Hepatocyte (in vitro differentiated cells): ENCODE results near the gene AUTS2. TPM values are rescaled to one million over a fixed set of nuclear protein-coding genes. Genes with fewer than 3 reads are reported as not detected.

Experiments
- DNase-seq: peaks from one replicate; pipeline ENCODE4 v3.0.0-alpha.2; 2016; ENCODE audit warnings: low spot score
- H2AFZ ChIP-seq: fragments of 200-600 bp; sonication (generic); 2 replicates; pipeline ENCODE4 v1.6.0; 2016; ENCODE audit warnings: antibody characterized with exemption, mild to moderate bottlenecking
- H3K27ac ChIP-seq: fragments of 200-600 bp; sonication (generic); 2 replicates; pipeline ENCODE4 v1.5.1; 2016; ENCODE audit warnings: mild to moderate bottlenecking
- H3K27me3 ChIP-seq: fragments of 200-600 bp; sonication (generic); 2 replicates; pipeline ENCODE4 v1.6.1; 2016
- H3K36me3 ChIP-seq: fragments of 200-600 bp; sonication (generic); replicated peaks from 2 replicates; pipeline ENCODE4 v1.5.1; 2016; ENCODE audit warnings: low read depth; ENCODE audit not compliant: insufficient read depth
- H3K4me1 ChIP-seq: fragments of 200-600 bp; sonication (generic); 2 replicates; pipeline ENCODE4 v1.5.1; 2016; ENCODE audit warnings: mild to moderate bottlenecking, moderate library complexity; ENCODE audit not compliant: insufficient read depth
- H3K4me2 ChIP-seq: fragments of 200-600 bp; sonication (generic); 2 replicates; pipeline ENCODE4 v1.6.0; 2016
- H3K4me3 ChIP-seq: fragments of 200-600 bp; sonication (generic); 2 replicates; pipeline ENCODE4 v1.5.1; 2016; ENCODE audit warnings: mild to moderate bottlenecking
- H3K79me2 ChIP-seq: fragments of 200-600 bp; sonication (generic); 2 replicates; pipeline ENCODE4 v1.6.0; 2017; ENCODE audit warnings: mild to moderate bottlenecking
- H3K9me2 ChIP-seq: fragments of 200-600 bp; sonication (generic); replicated peaks from 2 replicates; pipeline ENCODE4 v1.6.0; 2017; ENCODE audit warnings: mild to moderate bottlenecking; ENCODE audit not compliant: insufficient read depth
- H3K9me3 ChIP-seq: fragments of 200-600 bp; sonication (generic); 2 replicates; pipeline ENCODE4 v1.5.1; 2016; ENCODE audit warnings: low read depth, mild to moderate bottlenecking
- H4K20me1 ChIP-seq: fragments of 200-600 bp; sonication (generic); 2 replicates; pipeline ENCODE4 v1.6.0; 2016; ENCODE audit warnings: mild to moderate bottlenecking; ENCODE audit not compliant: insufficient read depth, poor library complexity, severe bottlenecking
- CTCF ChIP-seq: fragments of 200-600 bp; sonication (generic); IDR thresholded peaks from 2 replicates; pipeline ENCODE4 v1.5.1; 2016; ENCODE audit warnings: antibody characterized with exemption, mild to moderate bottlenecking; ENCODE audit not compliant: poor library complexity
- EZH2 ChIP-seq: fragments of 200-600 bp; sonication (generic); IDR thresholded peaks from 2 replicates; pipeline ENCODE4 v1.6.1; 2016; ENCODE audit warnings: antibody characterized with exemption, mild to moderate bottlenecking, borderline replicate concordance
- EZH2phosphoT487 ChIP-seq: fragments of 200-600 bp; sonication (generic); IDR thresholded peaks from one replicate; pipeline ENCODE4 v1.6.1; 2018; ENCODE audit warnings: antibody characterized with exemption, mild to moderate bottlenecking, low read depth, moderate library complexity; ENCODE audit not compliant: unreplicated experiment, severe bottlenecking
- WGBS: methylation state at CpG from one replicate; pipeline ENCODE4 v1.1.6; 2016; ENCODE audit warnings: low lambda C conversion rate; ENCODE audit errors: missing lambda C conversion rate; 5-methylcytosine and 5-hydroxymethylcytosine counted together
- polyA plus RNA-seq: library from polyadenylated mRNA; unstranded; fragments of >200 nt; fragmentation: Nextera tagmentation; extraction: Ambion mirVana; gene quantifications from 2 replicates; pipeline ENCODE4 v1.2.1, GENCODE V29; 2016
- total RNA-seq: library from RNA; depleted of rRNA; stranded (reverse); fragments of >200 nt; gene quantifications from 2 replicates; pipeline ENCODE4 v1.2.3, GENCODE V29; 2014

AUTS2 gene
- total and polyA plus RNA-seq, 2 experiments from 2014 or later = 34.4 to 40.9 TPM

DNA sequence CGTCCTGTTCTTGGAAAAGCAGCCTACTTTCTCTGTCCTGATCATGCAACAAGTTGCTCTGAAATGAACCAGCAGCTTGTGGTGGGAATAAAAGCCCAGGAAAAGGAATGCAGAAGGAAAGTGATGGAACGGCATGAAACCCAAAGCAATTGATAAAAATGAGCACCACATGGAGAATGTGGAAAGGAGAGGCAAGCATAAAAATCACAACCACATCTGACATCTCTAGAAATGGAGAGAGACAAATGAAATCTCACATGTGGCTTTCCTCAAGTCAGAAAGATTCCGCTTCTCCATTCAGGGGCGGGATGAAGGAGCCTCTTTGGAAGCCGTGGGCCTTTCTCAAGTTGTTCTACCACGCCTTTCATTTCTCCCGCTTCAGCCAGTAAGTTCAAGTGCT is 902.0 kb downstream of the AUTS2 start:
- Histone ChIP-seq H3K4me3 (no peak overlapping the region), H3K4me1 (peaks cover under 1% of the 10 kb centered on the region), H3K36me3 (no peaks in the 10 kb centered on the region), H3K27ac (no peak overlapping the region), H2AFZ (no peak overlapping the region), H3K9me3 (no peaks in the 10 kb centered on the region), H4K20me1 (no peaks in the 10 kb centered on the region), H3K4me2 (no peak overlapping the region), H3K79me2 (no peaks in the 10 kb centered on the region), H3K9me2 (no peaks in the 10 kb centered on the region), H3K27me3 (no peaks in the 10 kb centered on the region)
- TF ChIP-seq EZH2 (no peak), CTCF (no peak), EZH2phosphoT487 (no peak)
- no peak for DNase-seq
- 91% methylated on average over 7 of the region's 7 CpGs for WGBS

GRCh38 chr7:70502117-70502863 is 904.0 kb downstream of the AUTS2 start:
- H2AFZ ChIP-seq = no peak overlapping the region
- no peak for TF ChIP-seq CTCF
- no peak for TF ChIP-seq EZH2
- TF ChIP-seq EZH2phosphoT487 = no peak
- H3K4me3 ChIP-seq = no peak overlapping the region
- H3K27ac ChIP-seq = no peak overlapping the region
- WGBS = 97% methylated on average over 8 of the region's 8 CpGs
- H3K4me2 ChIP-seq = no peak overlapping the region
- H3K27me3 ChIP-seq = no peaks in the 10 kb centered on the region
- no peaks in the 10 kb centered on the region for H3K9me2 ChIP-seq
- H3K9me3 ChIP-seq = no peaks in the 10 kb centered on the region
- no peak for DNase-seq
- no peaks in the 10 kb centered on the region for H3K79me2 ChIP-seq
- H3K36me3 ChIP-seq = no peaks in the 10 kb centered on the region
- H3K4me1 ChIP-seq = no peaks in the 10 kb centered on the region
- no peaks in the 10 kb centered on the region for H4K20me1 ChIP-seq

GRCh38 chr7:70504254-70504653 is 906.0 kb downstream of the AUTS2 start:
- no peak for TF ChIP-seq EZH2phosphoT487
- TF ChIP-seq EZH2 = no peak
- no peaks in the 10 kb centered on the region for H3K4me1 ChIP-seq
- no peak overlapping the region for H3K4me2 ChIP-seq
- no peaks in the 10 kb centered on the region for H3K27me3 ChIP-seq
- no peaks in the 10 kb centered on the region for H4K20me1 ChIP-seq
- 80% methylated on average over 6 of the region's 6 CpGs for WGBS
- no peaks in the 10 kb centered on the region for H3K79me2 ChIP-seq
- H3K36me3 ChIP-seq = no peaks in the 10 kb centered on the region
- DNase-seq = no peak
- no peaks in the 10 kb centered on the region for H3K9me3 ChIP-seq
- H3K4me3 ChIP-seq = no peak overlapping the region
- no peak overlapping the region for H3K27ac ChIP-seq
- no peak overlapping the region for H2AFZ ChIP-seq
- no peaks in the 10 kb centered on the region for H3K9me2 ChIP-seq

GRCh38 chr7:70505468-70505867 is 907.2 kb downstream of the AUTS2 start:
- no peaks in the 10 kb centered on the region for H3K9me3 ChIP-seq
- no peaks in the 10 kb centered on the region for H3K36me3 ChIP-seq
- no peaks in the 10 kb centered on the region for H4K20me1 ChIP-seq
- no peak overlapping the region for H3K4me3 ChIP-seq
- H2AFZ ChIP-seq = no peak overlapping the region
- H3K4me1 ChIP-seq = no peaks in the 10 kb centered on the region
- no peaks in the 10 kb centered on the region for H3K79me2 ChIP-seq
- H3K27me3 ChIP-seq = no peaks in the 10 kb centered on the region
- no peaks in the 10 kb centered on the region for H3K9me2 ChIP-seq
- no peak overlapping the region for H3K27ac ChIP-seq
- TF ChIP-seq EZH2 = no peak
- TF ChIP-seq EZH2phosphoT487 = no peak
- TF ChIP-seq CTCF = no peak
- WGBS = 84% methylated on average over 6 of the region's 6 CpGs
- no peak overlapping the region for H3K4me2 ChIP-seq
- DNase-seq = no peak
